H9 (cell line): ENCODE measurements around the gene LOXHD1. TPM values are rescaled to one million over a fixed set of nuclear protein-coding genes. Genes with fewer than 3 reads are reported as not detected.

Source experiments
- DNase-seq: peaks from one replicate; pipeline ENCODE4 v3.0.0-alpha.2; 2017
- H2AFZ ChIP-seq: one replicate; pipeline ENCODE4 v1.6.1; 2013; ENCODE audit warnings: mild to moderate bottlenecking, low read length, control low read depth, moderate library complexity
- H2AK5ac ChIP-seq: 2 replicates; pipeline ENCODE4 v1.6.1; 2013; ENCODE audit warnings: low read length, control low read depth, mixed read lengths; ENCODE audit not compliant: insufficient read length
- H2BK120ac ChIP-seq: one replicate; pipeline ENCODE4 v1.6.1; 2013; ENCODE audit warnings: low read depth, mild to moderate bottlenecking, low read length, control low read depth, inconsistent platforms; ENCODE audit not compliant: poor library complexity, severe bottlenecking
- H2BK12ac ChIP-seq: 2 replicates; pipeline ENCODE4 v1.6.1; 2013; ENCODE audit warnings: low read length, control low read depth, mixed read lengths, low read depth; ENCODE audit not compliant: insufficient read length
- H2BK15ac ChIP-seq: 2 replicates; pipeline ENCODE4 v1.6.1; 2013; ENCODE audit warnings: low read depth, low read length, control low read depth
- H2BK20ac ChIP-seq: one replicate; pipeline ENCODE4 v1.6.1; 2013; ENCODE audit warnings: low read depth, mild to moderate bottlenecking, low read length, control low read depth, inconsistent platforms; ENCODE audit not compliant: poor library complexity, severe bottlenecking
- H2BK5ac ChIP-seq: 2 replicates; pipeline ENCODE4 v1.6.1; 2013; ENCODE audit warnings: low read length, control low read depth, mixed read lengths; ENCODE audit not compliant: insufficient read length
- H3K14ac ChIP-seq: 2 replicates; pipeline ENCODE4 v1.6.1; 2013; ENCODE audit warnings: low read length, control low read depth; ENCODE audit not compliant: insufficient read depth
- H3K18ac ChIP-seq: 2 replicates; pipeline ENCODE4 v1.6.1; 2013; ENCODE audit warnings: low read depth, mild to moderate bottlenecking, mixed read lengths, low read length, control low read depth; ENCODE audit not compliant: insufficient read length
- H3K23ac ChIP-seq: 2 replicates; pipeline ENCODE4 v1.6.1; 2013; ENCODE audit warnings: low read length, control low read depth, mixed read lengths, low read depth; ENCODE audit not compliant: insufficient read length
- H3K23me2 ChIP-seq: 2 replicates; pipeline ENCODE4 v1.6.1; 2013; ENCODE audit warnings: low read depth, mild to moderate bottlenecking, mixed read lengths, low read length, control low read depth; ENCODE audit not compliant: insufficient read length, poor library complexity, severe bottlenecking
- H3K27ac ChIP-seq: 2 replicates; pipeline ENCODE4 v1.5.1; 2013; ENCODE audit warnings: low read length, control low read depth, mixed read lengths, low read depth; ENCODE audit not compliant: insufficient read length
- H3K27me3 ChIP-seq: 2 replicates; pipeline ENCODE4 v1.6.1; 2013; ENCODE audit warnings: low read length, control low read depth, inconsistent platforms; ENCODE audit not compliant: insufficient read depth
- H3K4ac ChIP-seq: 2 replicates; pipeline ENCODE4 v1.6.1; 2013; ENCODE audit warnings: low read depth, mild to moderate bottlenecking, control low read depth, inconsistent platforms, low read length, moderate library complexity
- H3K4me1 ChIP-seq: 2 replicates; pipeline ENCODE4 v1.6.1; 2013; ENCODE audit warnings: low read length, control low read depth, inconsistent platforms; ENCODE audit not compliant: insufficient read depth
- H3K4me2 ChIP-seq: 2 replicates; pipeline ENCODE4 v1.6.1; 2013; ENCODE audit warnings: low read length, control low read depth, mixed read lengths; ENCODE audit not compliant: insufficient read length, insufficient read depth
- H3K56ac ChIP-seq: 2 replicates; pipeline ENCODE4 v1.6.1; 2013; ENCODE audit warnings: low read depth, mild to moderate bottlenecking, mixed read lengths, low read length, control low read depth; ENCODE audit not compliant: insufficient read length
- H3K79me1 ChIP-seq: 2 replicates; pipeline ENCODE4 v1.6.1; 2013; ENCODE audit warnings: low read depth, mild to moderate bottlenecking, moderate library complexity, low read length, control low read depth, inconsistent platforms; ENCODE audit not compliant: insufficient read depth, poor library complexity, severe bottlenecking
- H3K79me2 ChIP-seq: 2 replicates; pipeline ENCODE4 v1.6.1; 2013; ENCODE audit warnings: low read length, control low read depth, inconsistent platforms; ENCODE audit not compliant: insufficient read depth
- H3K9ac ChIP-seq: 2 replicates; pipeline ENCODE4 v1.6.1; 2013; ENCODE audit warnings: low read length, control low read depth, mixed read lengths; ENCODE audit not compliant: insufficient read length; ENCODE audit errors: extremely low read depth
- H3K9me3 ChIP-seq: one replicate; pipeline ENCODE4 v1.6.1; 2013; ENCODE audit warnings: low read depth, low read length, inconsistent platforms; ENCODE audit not compliant: control insufficient read depth
- H3T11ph ChIP-seq: one replicate; pipeline ENCODE4 v1.6.1; 2013; ENCODE audit warnings: mild to moderate bottlenecking, low read length, control low read depth, inconsistent platforms
- H4K20me1 ChIP-seq: one replicate; pipeline ENCODE4 v1.6.1; 2013; ENCODE audit not compliant: control insufficient read depth, insufficient read length, insufficient read depth
- H4K5ac ChIP-seq: 2 replicates; pipeline ENCODE4 v1.6.1; 2013; ENCODE audit warnings: low read depth, mild to moderate bottlenecking, mixed read lengths, low read length, control low read depth; ENCODE audit not compliant: insufficient read length
- H4K8ac ChIP-seq: replicated peaks from 2 replicates; pipeline ENCODE4 v1.6.1; 2013; ENCODE audit warnings: low read length, control low read depth, mixed read lengths, low read depth; ENCODE audit not compliant: insufficient read length
- H4K91ac ChIP-seq: 2 replicates; pipeline ENCODE4 v1.6.1; 2013; ENCODE audit warnings: low read depth, mild to moderate bottlenecking, moderate library complexity, mixed read lengths, low read length, control low read depth; ENCODE audit not compliant: insufficient read length
- H3K27ac Mint-ChIP-seq, 3 experiments: 2 replicates in 2 of 3; 3 replicates in 1 of 3; pipeline ENCODE4 v1.8.0; 2020 to 2021; ENCODE audit warnings: mixed read lengths in 3 of 3, mild to moderate bottlenecking in 1 of 3, moderate library complexity in 1 of 3
- H3K27me3 Mint-ChIP-seq: 2 replicates; pipeline ENCODE4 v1.8.0; 2021; ENCODE audit warnings: low read depth, mild to moderate bottlenecking, moderate library complexity, mixed read lengths
- H3K36me3 Mint-ChIP-seq, 3 experiments: 2 replicates in 2 of 3; 3 replicates in 1 of 3; pipeline ENCODE4 v1.8.0; 2020 to 2021; ENCODE audit warnings: low read depth in 3 of 3, mixed read lengths in 3 of 3; ENCODE audit not compliant: insufficient read depth in 1 of 3
- H3K4me1 Mint-ChIP-seq, 2 experiments: 2 replicates each; pipeline ENCODE4 v1.8.0; 2020; ENCODE audit warnings: mixed read lengths in 2 of 2
- H3K4me3 Mint-ChIP-seq, 2 experiments: 2 replicates in 1 of 2; 3 replicates in 1 of 2; pipeline ENCODE4 v1.8.0; 2020 to 2021; ENCODE audit warnings: mild to moderate bottlenecking in 2 of 2, mixed read lengths in 2 of 2, moderate library complexity in 1 of 2
- H3K9me3 Mint-ChIP-seq, 2 experiments: 2 replicates in 1 of 2; 3 replicates in 1 of 2; pipeline ENCODE4 v1.8.0; 2020; ENCODE audit warnings: mild to moderate bottlenecking in 2 of 2, mixed read lengths in 2 of 2, moderate library complexity in 1 of 2
- WGBS: extraction: QIAGEN DNeasy Blood & Tissue Kit; methylation state at CpG from one replicate; pipeline ENCODE4 v1.1.7; 2013; ENCODE audit warnings: missing lambda C conversion rate, low lambda C conversion rate, mixed read lengths; ENCODE audit not compliant: insufficient read length; ENCODE audit errors: extremely low coverage; 5-methylcytosine and 5-hydroxymethylcytosine counted together
- total RNA-seq: library from RNA; stranded (reverse); gene quantifications from 2 replicates; pipeline ENCODE4 v1.2.1, GENCODE V29; 2021
- TF ChIP-seq, protein P1 (sequence below): fragments of 200-600 bp; sonication (generic); conservative IDR thresholded peaks from 3 replicates; pipeline ENCODE4 v1.8.0; 2021; ENCODE audit warnings: antibody characterized with exemption, mild to moderate bottlenecking

Gene LOXHD1
- total RNA-seq, 1 experiment from 2014 or later = 0.07 TPM

DNA sequence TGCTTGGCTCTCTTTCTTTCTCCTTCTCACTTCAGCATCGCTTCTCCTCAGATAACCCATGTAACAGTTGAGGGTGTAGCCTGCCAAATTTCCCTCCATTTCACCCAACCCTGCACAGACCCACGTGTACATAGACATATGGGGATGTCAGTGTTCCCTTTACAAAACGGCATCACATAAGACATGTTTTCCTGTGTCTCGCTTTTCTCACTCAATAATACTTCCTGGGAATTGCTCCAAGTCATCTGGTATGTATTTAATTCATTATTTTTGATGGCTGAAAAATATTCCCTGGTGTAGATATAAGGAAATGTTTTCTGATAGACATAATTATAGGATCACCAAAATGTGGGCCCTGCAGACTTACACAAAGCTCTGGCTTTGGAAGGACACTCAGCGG, 176.8 kb downstream of the LOXHD1 start:
- Histone ChIP-seq H3K79me1 (no peaks in the 10 kb centered on the region), H2BK12ac (no peak overlapping the region), H3K4me1 (peaks cover 2% of the 10 kb centered on the region; the same call in 1 of the 2 replicates), H2BK5ac (no peak overlapping the region), H2BK120ac (no peak overlapping the region), H2BK15ac (no peak overlapping the region), H2BK20ac (no peak overlapping the region), H3K9me3 (no peaks in the 10 kb centered on the region), H4K8ac (no peak overlapping the region), H3K27ac (no peak overlapping the region), H3K56ac (no peak overlapping the region), H3K9ac (no peak overlapping the region), H2AK5ac (no peak overlapping the region), H3K18ac (no peak overlapping the region), H3K23ac (no peak overlapping the region), H3K4me2 (no peak overlapping the region), H3K4ac (no peak overlapping the region), H3K79me2 (no peaks in the 10 kb centered on the region), H3T11ph (no peak overlapping the region), H3K14ac (no peak overlapping the region), H4K91ac (no peak overlapping the region), H3K23me2 (no peaks in the 10 kb centered on the region), H2AFZ (no peak overlapping the region), H4K5ac (no peak overlapping the region), H4K20me1 (no peaks in the 10 kb centered on the region), H3K27me3 (no peaks in the 10 kb centered on the region)
- no peak overlapping the region for H3K4me3 Mint-ChIP-seq
- TF ChIP-seq, protein P1, sequence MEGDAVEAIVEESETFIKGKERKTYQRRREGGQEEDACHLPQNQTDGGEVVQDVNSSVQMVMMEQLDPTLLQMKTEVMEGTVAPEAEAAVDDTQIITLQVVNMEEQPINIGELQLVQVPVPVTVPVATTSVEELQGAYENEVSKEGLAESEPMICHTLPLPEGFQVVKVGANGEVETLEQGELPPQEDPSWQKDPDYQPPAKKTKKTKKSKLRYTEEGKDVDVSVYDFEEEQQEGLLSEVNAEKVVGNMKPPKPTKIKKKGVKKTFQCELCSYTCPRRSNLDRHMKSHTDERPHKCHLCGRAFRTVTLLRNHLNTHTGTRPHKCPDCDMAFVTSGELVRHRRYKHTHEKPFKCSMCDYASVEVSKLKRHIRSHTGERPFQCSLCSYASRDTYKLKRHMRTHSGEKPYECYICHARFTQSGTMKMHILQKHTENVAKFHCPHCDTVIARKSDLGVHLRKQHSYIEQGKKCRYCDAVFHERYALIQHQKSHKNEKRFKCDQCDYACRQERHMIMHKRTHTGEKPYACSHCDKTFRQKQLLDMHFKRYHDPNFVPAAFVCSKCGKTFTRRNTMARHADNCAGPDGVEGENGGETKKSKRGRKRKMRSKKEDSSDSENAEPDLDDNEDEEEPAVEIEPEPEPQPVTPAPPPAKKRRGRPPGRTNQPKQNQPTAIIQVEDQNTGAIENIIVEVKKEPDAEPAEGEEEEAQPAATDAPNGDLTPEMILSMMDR = no peak
- H3K27ac Mint-ChIP-seq = no peak overlapping the region
- peaks cover 11 to 17% of the 10 kb centered on the region in 2 experiments for H3K4me1 Mint-ChIP-seq
- WGBS = no CpG with 5 or more reads among the region's 5 CpGs
- no peak for DNase-seq
- peaks cover 4% of the 10 kb centered on the region for H3K27me3 Mint-ChIP-seq
- no peaks in the 10 kb centered on the region; a peak in 1 of 7 replicates for H3K36me3 Mint-ChIP-seq
- H3K9me3 Mint-ChIP-seq = no peaks in the 10 kb centered on the region; a peak in 2 of 5 replicates
